ENCODE results near the gene KLHL28.
"Not testable (repeated sequence)": the region's sequence is repeated elsewhere in the genome, so short reads cannot be mapped to it uniquely, and the experiment has no call there.

The KLHL28 gene

GRCh38 chr14:44895716-44896115 lies 66.0 kb downstream of the KLHL28 start:
- DNase-seq = no peak

GRCh38 chr14:44893535-44893934 lies 68.2 kb downstream of the KLHL28 start:
- DNase-seq = no peak

- DNase-seq = not testable (repeated sequence)
Observed at GRCh38 chr14:44891726-44892372, 69.9 kb downstream of the KLHL28 start.

- no peak for DNase-seq
Observed at GRCh38 chr14:44889595-44890471, 71.9 kb downstream of the KLHL28 start.

GRCh38 chr14:44887596-44887955 lies 74.2 kb downstream of the KLHL28 start:
- DNase-seq = no peak

- no peak for DNase-seq
Observed at GRCh38 chr14:44886860-44887595, 74.7 kb downstream of the KLHL28 start.

GRCh38 chr14:44880791-44881190 lies 81.0 kb downstream of the KLHL28 start:
- DNase-seq = no peak
